ENCODE data around the gene OSBPL3.

- TF ChIP-seq CTCF (IDR thresholded peaks at IDR 0.05): no peak
- no peak for TF ChIP-seq EZH2 (IDR thresholded peaks at IDR 0.05)
Observed at GRCh38 chr7:24942226-24942625, 37.8 kb downstream of the OSBPL3 start.

All from neural progenitor cell (in vitro differentiated cells).